ENCODE results near the gene PLA2G4B. TPM values are rescaled to one million over a fixed set of nuclear protein-coding genes. Genes with fewer than 3 reads are reported as not detected.

The PLA2G4B gene
- total and polyA plus RNA-seq, 7 experiments from 2014 or later, result 0.98 to 69.9 (median 33.7) TPM

DNA sequence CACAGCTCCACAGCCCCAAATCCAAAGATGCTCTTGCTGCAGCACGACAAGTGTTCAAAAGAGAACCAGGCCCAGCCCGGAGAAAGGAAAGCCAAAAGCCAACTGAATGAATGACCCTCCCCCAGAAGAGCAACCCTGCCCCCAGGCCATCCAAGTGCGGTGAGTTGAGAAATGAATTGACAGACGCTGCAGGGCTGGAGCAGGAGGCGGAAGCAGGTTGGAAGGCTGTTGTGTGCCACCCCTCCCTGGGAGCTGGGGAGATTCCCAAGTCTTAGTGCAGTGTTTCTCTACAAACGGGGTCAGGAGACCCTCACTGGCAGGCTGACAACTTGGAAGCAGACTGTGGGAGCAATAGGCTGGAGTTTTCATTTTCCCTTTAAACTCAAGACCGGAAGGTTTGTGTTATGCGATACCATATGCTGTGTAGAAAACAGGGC lies 58.7 kb downstream of the PLA2G4B start:
- CTCF ChIA-PET, result interaction anchor here (0.9 kb wide), 1 partner anchor 125 kb away, joined by 6 read pairs; no protein-coding TSS in a partner anchor
- POLR2A ChIA-PET, result interaction anchor here (1.1 kb wide), 1 partner anchor 40 kb away, joined by 3 read pairs; no protein-coding TSS in a partner anchor

More for the DNA sequence above, 58.7 kb downstream of the PLA2G4B start:
- Mint-ChIP-seq H3K4me1 (peaks cover 13 to 42% (median 38%) of the 10 kb centered on the region in 7 donors), H3K27ac (peak overlapping the region; percentile 47 to 99 (median 97)), H3K36me3 (peaks cover 0 to 18% (median 0%) of the 10 kb centered on the region in 5 donors), H3K9me3 (no peaks in the 10 kb centered on the region), H3K4me3 (peak overlapping the region in 3 of 10 donors; percentile 3 to 14 (median 13)), H3K27me3 (no peaks in the 10 kb centered on the region)
- Histone ChIP-seq H3K4me1 (ENCODE audit: control insufficient read depth in 2 of 2, insufficient read depth in 2 of 2, low read length in 2 of 2) (peaks cover 27 to 33% of the 10 kb centered on the region in 2 donors), H3K27me3 (ENCODE audit: control insufficient read depth in 2 of 2, insufficient read depth in 2 of 2, low read length in 2 of 2) (no peaks in the 10 kb centered on the region), H3K27ac (ENCODE audit: low read depth, low read length) (peak overlapping the region; percentile 80), H3K9me3 (ENCODE audit: control insufficient read depth in 2 of 3, low read length in 3 of 3) (no peaks in the 10 kb centered on the region), H3K36me3 (ENCODE audit: control insufficient read depth in 2 of 3, insufficient read depth in 3 of 3, low read length in 3 of 3) (peaks cover 0 to 8% (median 0%) of the 10 kb centered on the region in 3 experiments), H3K4me3 (ENCODE audit: low read length) (no peak overlapping the region)
- intact Hi-C loops (cut with micrococcal nuclease), result no loop called here
- DNase-seq (no peak), ATAC-seq (no peak)

Small RNA genes within 50 kb of the gene (microRNA-seq; reads per million reads assigned to microRNA genes)
- gene MIR4310 (ENCODE audit: borderline microRNAs expressed), result not detected

Other genes with a start within 250 kb of the PLA2G4B start
- gene MGA, start 178.4 kb upstream of the PLA2G4B start, total RNA-seq, result 10 to 100 TPM; 35.8 to 73.8 (median 47.3) TPM
- 10 to 100 TPM; 12.7 to 25.1 TPM for gene MGA, start 178.4 kb upstream of the PLA2G4B start, polyA plus RNA-seq
- gene MAPKBP1, start 64.4 kb upstream of the PLA2G4B start, total RNA-seq, result 10 to 100 TPM; 36.5 to 44.7 (median 41.1) TPM
- 1 to 10 TPM; 3.0 to 4.3 TPM for gene MAPKBP1, start 64.4 kb upstream of the PLA2G4B start, polyA plus RNA-seq
- 10 to 100 TPM; 25.3 to 83.7 (median 52.1) TPM for gene JMJD7, start 10.8 kb upstream of the PLA2G4B start, total RNA-seq
- 10 to 100 TPM; 22.4 to 28.6 TPM for gene JMJD7, start 10.8 kb upstream of the PLA2G4B start, polyA plus RNA-seq
- 1 to 10 TPM; 1.4 to 2.7 (median 1.9) TPM for gene SPTBN5, start 55.2 kb downstream of the PLA2G4B start, total RNA-seq
- gene SPTBN5, start 55.2 kb downstream of the PLA2G4B start, polyA plus RNA-seq, result under 1 TPM in 1 of 2 donors, not detected in 1; 0.12 TPM
- gene EHD4, start 133.7 kb downstream of the PLA2G4B start, total RNA-seq, result 10 to 100 TPM; 10.4 to 48.3 (median 23.7) TPM
- 1 to 10 TPM; 5.6 to 8.9 TPM for gene EHD4, start 133.7 kb downstream of the PLA2G4B start, polyA plus RNA-seq
- not detected for gene PLA2G4E, start 182.2 kb downstream of the PLA2G4B start, total RNA-seq
- not detected for gene PLA2G4E, start 182.2 kb downstream of the PLA2G4B start, polyA plus RNA-seq